ENCODE measurements around the gene PAMR1. TPM values are rescaled to one million over a fixed set of nuclear protein-coding genes. Genes with fewer than 3 reads are reported as not detected.

The PAMR1 gene
- total RNA-seq, 1 experiment from 2014 or later = not detected

GRCh38 chr11:35470616-35471015, 54.8 kb downstream of the PAMR1 start:
- Mint-ChIP-seq H3K27me3 (ENCODE audit: unreplicated experiment) (peaks cover 89% of the 10 kb centered on the region), H3K9me3 (ENCODE audit: low read depth, unreplicated experiment) (peaks cover 2% of the 10 kb centered on the region), H3K36me3 (ENCODE audit: insufficient read depth, unreplicated experiment) (no peaks in the 10 kb centered on the region), H3K4me1 (ENCODE audit: low read depth, unreplicated experiment) (peaks cover 6% of the 10 kb centered on the region), H3K27ac (ENCODE audit: unreplicated experiment) (no peak overlapping the region), H3K4me3 (ENCODE audit: low read depth, unreplicated experiment) (no peak overlapping the region)
- BruUV-seq (replicated peaks) = no TSS peak
- CTCF ChIA-PET = no interaction called here
- intact Hi-C loops (cut with micrococcal nuclease; ENCODE audit: unreplicated experiment) = no loop called here
- TF ChIP-seq, protein P1, sequence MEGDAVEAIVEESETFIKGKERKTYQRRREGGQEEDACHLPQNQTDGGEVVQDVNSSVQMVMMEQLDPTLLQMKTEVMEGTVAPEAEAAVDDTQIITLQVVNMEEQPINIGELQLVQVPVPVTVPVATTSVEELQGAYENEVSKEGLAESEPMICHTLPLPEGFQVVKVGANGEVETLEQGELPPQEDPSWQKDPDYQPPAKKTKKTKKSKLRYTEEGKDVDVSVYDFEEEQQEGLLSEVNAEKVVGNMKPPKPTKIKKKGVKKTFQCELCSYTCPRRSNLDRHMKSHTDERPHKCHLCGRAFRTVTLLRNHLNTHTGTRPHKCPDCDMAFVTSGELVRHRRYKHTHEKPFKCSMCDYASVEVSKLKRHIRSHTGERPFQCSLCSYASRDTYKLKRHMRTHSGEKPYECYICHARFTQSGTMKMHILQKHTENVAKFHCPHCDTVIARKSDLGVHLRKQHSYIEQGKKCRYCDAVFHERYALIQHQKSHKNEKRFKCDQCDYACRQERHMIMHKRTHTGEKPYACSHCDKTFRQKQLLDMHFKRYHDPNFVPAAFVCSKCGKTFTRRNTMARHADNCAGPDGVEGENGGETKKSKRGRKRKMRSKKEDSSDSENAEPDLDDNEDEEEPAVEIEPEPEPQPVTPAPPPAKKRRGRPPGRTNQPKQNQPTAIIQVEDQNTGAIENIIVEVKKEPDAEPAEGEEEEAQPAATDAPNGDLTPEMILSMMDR (IDR thresholded peaks at IDR 0.05; ENCODE audit: unreplicated experiment) = no peak
- DNase-seq = no peak

- DNase-seq = no peak
- intact Hi-C loops (cut with micrococcal nuclease; ENCODE audit: unreplicated experiment) = no loop called here
- no peak overlapping the region for H3K4me3 Mint-ChIP-seq (ENCODE audit: low read depth, unreplicated experiment)
- H3K9me3 Mint-ChIP-seq (ENCODE audit: low read depth, unreplicated experiment) = no peaks in the 10 kb centered on the region
- no peaks in the 10 kb centered on the region for H3K36me3 Mint-ChIP-seq (ENCODE audit: insufficient read depth, unreplicated experiment)
- no TSS peak for BruUV-seq (replicated peaks)
- CTCF ChIA-PET = interaction anchor here (0.7 kb wide), 1 partner anchor 907 kb away, joined by 3 read pairs; no protein-coding TSS in a partner anchor
- H3K27me3 Mint-ChIP-seq (ENCODE audit: unreplicated experiment) = peaks cover 98% of the 10 kb centered on the region
- H3K27ac Mint-ChIP-seq (ENCODE audit: unreplicated experiment) = no peak overlapping the region
- TF ChIP-seq, protein P1 (IDR thresholded peaks at IDR 0.05; ENCODE audit: unreplicated experiment) = no peak
- no peaks in the 10 kb centered on the region for H3K4me1 Mint-ChIP-seq (ENCODE audit: low read depth, unreplicated experiment)
Observed at GRCh38 chr11:35466058-35466457, 59.4 kb downstream of the PAMR1 start.

- Mint-ChIP-seq H3K4me1 (ENCODE audit: low read depth, unreplicated experiment) (no peaks in the 10 kb centered on the region), H3K27ac (ENCODE audit: unreplicated experiment) (no peak overlapping the region), H3K9me3 (ENCODE audit: low read depth, unreplicated experiment) (no peaks in the 10 kb centered on the region), H3K4me3 (ENCODE audit: low read depth, unreplicated experiment) (no peak overlapping the region), H3K27me3 (ENCODE audit: unreplicated experiment) (peaks cover 91% of the 10 kb centered on the region), H3K36me3 (ENCODE audit: insufficient read depth, unreplicated experiment) (no peaks in the 10 kb centered on the region)
- BruUV-seq (replicated peaks) = no TSS peak
- no peak for DNase-seq
- TF ChIP-seq, protein P1 (IDR thresholded peaks at IDR 0.05; ENCODE audit: unreplicated experiment) = no peak
- CTCF ChIA-PET = no interaction called here
- intact Hi-C loops (cut with micrococcal nuclease; ENCODE audit: unreplicated experiment) = no loop called here
Observed at GRCh38 chr11:35464308-35464707, 61.1 kb downstream of the PAMR1 start.

DNA sequence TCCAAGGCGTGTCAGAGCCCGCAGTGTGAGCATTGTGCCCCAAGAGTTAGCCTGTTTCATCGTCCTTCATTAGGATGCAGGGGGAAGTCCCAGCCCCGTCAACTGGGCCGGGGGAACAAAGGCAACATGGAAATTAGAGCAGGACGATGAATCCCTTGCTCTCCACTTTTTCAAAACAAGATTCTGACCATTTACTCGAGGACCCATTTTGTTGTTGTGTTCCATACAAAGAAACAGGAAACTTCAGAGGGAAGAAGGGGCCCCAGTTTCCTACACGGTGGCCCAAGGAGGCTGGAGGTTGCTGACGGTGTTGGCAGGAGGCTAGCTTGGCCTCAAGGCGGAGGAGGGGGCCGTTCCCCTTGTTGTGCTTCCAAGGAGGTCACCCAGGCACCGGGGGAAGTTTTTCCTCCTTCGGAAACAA, 62.1 kb downstream of the PAMR1 start:
- no TSS peak for BruUV-seq (replicated peaks)
- DNase-seq = no peak
- Mint-ChIP-seq H3K4me1 (ENCODE audit: low read depth, unreplicated experiment) (no peaks in the 10 kb centered on the region), H3K4me3 (ENCODE audit: low read depth, unreplicated experiment) (no peak overlapping the region), H3K27ac (ENCODE audit: unreplicated experiment) (no peak overlapping the region), H3K36me3 (ENCODE audit: insufficient read depth, unreplicated experiment) (no peaks in the 10 kb centered on the region), H3K27me3 (ENCODE audit: unreplicated experiment) (peaks cover 91% of the 10 kb centered on the region), H3K9me3 (ENCODE audit: low read depth, unreplicated experiment) (no peaks in the 10 kb centered on the region)
- intact Hi-C loops (cut with micrococcal nuclease; ENCODE audit: unreplicated experiment) = no loop called here
- TF ChIP-seq, protein P1 (IDR thresholded peaks at IDR 0.05; ENCODE audit: unreplicated experiment) = no peak
- CTCF ChIA-PET = no interaction called here

Measured in Calu3 (cell line).